Endothelial cell (in vitro differentiated cells): ENCODE measurements around the gene C1QA. TPM values are rescaled to one million over a fixed set of nuclear protein-coding genes. Genes with fewer than 3 reads are reported as not detected.

Experiments used
- DNase-seq: peaks from one replicate; pipeline ENCODE4 v3.0.0; 2021; ENCODE audit warnings: low spot score
- H3K27ac Mint-ChIP-seq: one replicate; pipeline ENCODE4 v1.8.0; 2021; ENCODE audit warnings: mixed read lengths, inconsistent platforms; ENCODE audit not compliant: unreplicated experiment
- H3K27me3 Mint-ChIP-seq: one replicate; pipeline ENCODE4 v1.8.0; 2021; ENCODE audit warnings: mild to moderate bottlenecking, moderate library complexity, mixed read lengths, inconsistent platforms; ENCODE audit not compliant: unreplicated experiment
- H3K36me3 Mint-ChIP-seq: one replicate; pipeline ENCODE4 v1.8.0; 2021; ENCODE audit warnings: mild to moderate bottlenecking, low read depth, mixed read lengths, inconsistent platforms; ENCODE audit not compliant: unreplicated experiment
- H3K4me1 Mint-ChIP-seq: one replicate; pipeline ENCODE4 v1.8.0; 2021; ENCODE audit warnings: mild to moderate bottlenecking, mixed read lengths, inconsistent platforms; ENCODE audit not compliant: unreplicated experiment
- H3K4me3 Mint-ChIP-seq: one replicate; pipeline ENCODE4 v1.8.0; 2021; ENCODE audit warnings: mild to moderate bottlenecking, mixed read lengths, inconsistent platforms; ENCODE audit not compliant: unreplicated experiment
- H3K9me3 Mint-ChIP-seq: one replicate; pipeline ENCODE4 v1.8.0; 2021; ENCODE audit warnings: mixed read lengths, inconsistent platforms; ENCODE audit not compliant: unreplicated experiment
- CTCF ChIP-seq: fragments of 200-600 bp; sonication (generic); IDR thresholded peaks from one replicate; pipeline ENCODE4 v1.5.0; 2021; ENCODE audit warnings: antibody characterized with exemption; ENCODE audit not compliant: unreplicated experiment
- total RNA-seq: library from RNA; stranded (reverse); fragmentation: NEBNext Ultra II Directional; extraction: Animal tissue kit (Norgen Biotek cat#: 25700); gene quantifications from one replicate; pipeline ENCODE4 v1.2.1, GENCODE V29; 2021; ENCODE audit not compliant: unreplicated experiment

Gene C1QA
- total RNA-seq, 1 donor from 2014 or later, result not detected

- no peaks in the 10 kb centered on the region for H3K9me3 Mint-ChIP-seq
- no peak overlapping the region for H3K4me3 Mint-ChIP-seq
- H3K27me3 Mint-ChIP-seq, result peaks cover 8% of the 10 kb centered on the region
- H3K4me1 Mint-ChIP-seq, result no peaks in the 10 kb centered on the region
- H3K27ac Mint-ChIP-seq, result no peak overlapping the region
- TF ChIP-seq CTCF, result no peak
- no peaks in the 10 kb centered on the region for H3K36me3 Mint-ChIP-seq
- no peak for DNase-seq
Observed at GRCh38 chr1:22645931-22646330, 9.5 kb downstream of the C1QA start.

- H3K4me1 Mint-ChIP-seq, result no peaks in the 10 kb centered on the region
Observed at GRCh38 chr1:22646384-22646783, 10.0 kb downstream of the C1QA start.

GRCh38 chr1:22650089-22650693, 13.8 kb downstream of the C1QA start:
- no peak overlapping the region for H3K4me3 Mint-ChIP-seq
- H3K4me1 Mint-ChIP-seq, result no peaks in the 10 kb centered on the region
- TF ChIP-seq CTCF, result no peak
- H3K27ac Mint-ChIP-seq, result no peak overlapping the region
- no peaks in the 10 kb centered on the region for H3K9me3 Mint-ChIP-seq
- H3K27me3 Mint-ChIP-seq, result peaks cover 6% of the 10 kb centered on the region
- DNase-seq, result no peak
- no peaks in the 10 kb centered on the region for H3K36me3 Mint-ChIP-seq

More at GRCh38 chr1:22646384-22646783, 10.0 kb downstream of the C1QA start:
- Mint-ChIP-seq H3K9me3 (no peaks in the 10 kb centered on the region), H3K27me3 (peaks cover 4% of the 10 kb centered on the region), H3K4me3 (no peak overlapping the region), H3K27ac (no peak overlapping the region), H3K36me3 (no peaks in the 10 kb centered on the region)
- TF ChIP-seq CTCF, result no peak
- DNase-seq, result no peak

- Mint-ChIP-seq H3K4me3 (no peak overlapping the region), H3K27ac (no peak overlapping the region), H3K9me3 (no peaks in the 10 kb centered on the region), H3K27me3 (peaks cover 6% of the 10 kb centered on the region), H3K36me3 (no peaks in the 10 kb centered on the region), H3K4me1 (no peaks in the 10 kb centered on the region)
- DNase-seq, result no peak
- TF ChIP-seq CTCF, result no peak
Observed at GRCh38 chr1:22651941-22652856, 15.8 kb downstream of the C1QA start.

- no peak for DNase-seq
- no peak within 1 kb of the TSS for H3K27ac Mint-ChIP-seq
- TF ChIP-seq CTCF, result no peak
- no peaks in the 10 kb centered on the region for H3K4me1 Mint-ChIP-seq
- H3K27me3 Mint-ChIP-seq, result peaks cover 6% of the 10 kb centered on the region
- no peaks in the 10 kb centered on the region for H3K9me3 Mint-ChIP-seq
- no peak within 1 kb of the TSS for H3K4me3 Mint-ChIP-seq
- no peaks in the 10 kb centered on the region for H3K36me3 Mint-ChIP-seq
Observed at GRCh38 chr1:22652881-22653316, 16.5 kb downstream of the C1QA start, which contains the start of gene C1QB. Gene C1QB (plus strand): TSS chr1:22653236. CDS start chr1:22659463, 6,227 bp downstream.
